HCT116 (cell line): ENCODE data around the gene SFXN5.

Experiments
- CTCF ChIP-seq, 3 experiments: fragments of 200-600 bp in 1 of 3; sonication (generic) in 1 of 3; IDR thresholded peaks in 2 of 3; conservative IDR thresholded peaks in 1 of 3; 2 replicates each; pipeline ENCODE4 v1.5.1; 2012 to 2017; ENCODE audit warnings: low read depth in 2 of 3, low read length in 2 of 3, antibody characterized with exemption in 1 of 3, borderline replicate concordance in 1 of 3, control low read depth in 1 of 3, mild to moderate bottlenecking in 1 of 3, mixed read lengths in 1 of 3, mixed run types in 1 of 3, moderate library complexity in 1 of 3; ENCODE audit not compliant: insufficient read depth in 1 of 3
- POLR2AphosphoS5 ChIP-seq: IDR thresholded peaks from 2 replicates; pipeline ENCODE4 v1.6.1; 2011; ENCODE audit warnings: mild to moderate bottlenecking, low read depth, low read length, moderate library complexity
- TF ChIP-seq, protein P1 (sequence below): IDR thresholded peaks from 2 replicates; pipeline ENCODE4 v1.6.1; 2012
- TF ChIP-seq, protein P2 (sequence below): IDR thresholded peaks from 2 replicates; pipeline ENCODE4 v1.6.1; 2012

GRCh38 chr2:72927619-72928550 lies 143.6 kb downstream of the SFXN5 start:
- TF ChIP-seq CTCF (IDR thresholded peaks at IDR 0.05 in 2 of 3, conservative IDR thresholded peaks at IDR 0.05 in 1 of 3; ENCODE audit: borderline replicate concordance in 1 of 3, insufficient read depth in 1 of 3, low read depth in 2 of 3, low read length in 2 of 3) = no peak
- TF ChIP-seq, protein P1, sequence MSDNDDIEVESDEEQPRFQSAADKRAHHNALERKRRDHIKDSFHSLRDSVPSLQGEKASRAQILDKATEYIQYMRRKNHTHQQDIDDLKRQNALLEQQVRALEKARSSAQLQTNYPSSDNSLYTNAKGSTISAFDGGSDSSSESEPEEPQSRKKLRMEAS = no peak
- no peak for TF ChIP-seq POLR2AphosphoS5
- TF ChIP-seq, protein P2, sequence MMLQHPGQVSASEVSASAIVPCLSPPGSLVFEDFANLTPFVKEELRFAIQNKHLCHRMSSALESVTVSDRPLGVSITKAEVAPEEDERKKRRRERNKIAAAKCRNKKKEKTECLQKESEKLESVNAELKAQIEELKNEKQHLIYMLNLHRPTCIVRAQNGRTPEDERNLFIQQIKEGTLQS = no peak
